Fibroblast of lung (primary cell): ENCODE data around the gene CCNA1.

Experiments
- EZH2 ChIP-seq: IDR thresholded peaks from 2 replicates; pipeline ENCODE4 v1.5.1; 2012; ENCODE audit warnings: low read length, control low read depth, mild to moderate bottlenecking; ENCODE audit errors: missing control alignments
- TF ChIP-seq, protein P1 (sequence below), 2 donors: IDR thresholded peaks in 1 of 2; conservative IDR thresholded peaks in 1 of 2; 1 replicate in 1 of 2; 2 replicates in 1 of 2; pipeline ENCODE4 v1.5.1; 2011 to 2012; ENCODE audit warnings: low read length in 2 of 2, control low read depth in 1 of 2, inconsistent platforms in 1 of 2, low read depth in 1 of 2, mild to moderate bottlenecking in 1 of 2

DNA sequence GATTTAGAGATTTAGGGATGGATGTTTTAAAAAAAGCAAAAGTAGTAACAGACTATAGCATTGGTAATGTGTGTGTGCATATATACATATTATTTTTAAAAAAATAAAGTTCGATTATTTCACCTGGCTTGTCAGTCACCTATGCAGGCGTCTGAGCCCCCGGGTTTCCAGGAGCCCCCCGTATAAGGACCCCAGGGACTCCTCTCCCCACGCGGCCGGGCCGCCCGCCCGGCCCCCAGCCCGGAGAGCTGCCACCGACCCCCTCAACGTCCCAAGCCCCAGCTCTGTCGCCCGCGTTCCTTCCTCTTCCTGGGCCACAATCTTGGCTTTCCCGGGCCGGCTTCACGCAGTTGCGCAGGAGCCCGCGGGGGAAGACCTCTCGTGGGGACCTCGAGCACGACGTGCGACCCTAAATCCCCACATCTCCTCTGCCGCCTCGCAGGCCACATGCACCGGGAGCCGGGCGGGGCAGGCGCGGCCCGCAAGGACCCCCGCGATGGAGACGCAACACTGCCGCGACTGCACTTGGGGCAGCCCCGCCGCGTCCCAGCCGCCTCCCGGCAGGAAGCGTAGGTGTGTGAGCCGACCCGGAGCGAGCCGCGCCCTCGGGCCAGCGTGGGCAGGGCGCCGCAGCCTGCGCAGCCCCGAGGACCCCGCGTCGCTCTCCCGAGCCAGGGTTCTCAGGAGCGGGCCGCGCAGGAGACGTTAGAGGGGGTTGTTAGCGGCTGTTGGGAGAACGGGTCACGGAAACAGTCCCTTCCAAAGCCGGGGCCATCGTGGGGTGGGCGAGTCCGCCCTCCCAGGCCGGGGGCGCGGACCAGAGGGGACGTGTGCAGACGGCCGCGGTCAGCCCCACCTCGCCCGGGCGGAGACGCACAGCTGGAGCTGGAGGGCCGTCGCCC lies 840 bp upstream of the CCNA1 start:
- TF ChIP-seq, protein P1, sequence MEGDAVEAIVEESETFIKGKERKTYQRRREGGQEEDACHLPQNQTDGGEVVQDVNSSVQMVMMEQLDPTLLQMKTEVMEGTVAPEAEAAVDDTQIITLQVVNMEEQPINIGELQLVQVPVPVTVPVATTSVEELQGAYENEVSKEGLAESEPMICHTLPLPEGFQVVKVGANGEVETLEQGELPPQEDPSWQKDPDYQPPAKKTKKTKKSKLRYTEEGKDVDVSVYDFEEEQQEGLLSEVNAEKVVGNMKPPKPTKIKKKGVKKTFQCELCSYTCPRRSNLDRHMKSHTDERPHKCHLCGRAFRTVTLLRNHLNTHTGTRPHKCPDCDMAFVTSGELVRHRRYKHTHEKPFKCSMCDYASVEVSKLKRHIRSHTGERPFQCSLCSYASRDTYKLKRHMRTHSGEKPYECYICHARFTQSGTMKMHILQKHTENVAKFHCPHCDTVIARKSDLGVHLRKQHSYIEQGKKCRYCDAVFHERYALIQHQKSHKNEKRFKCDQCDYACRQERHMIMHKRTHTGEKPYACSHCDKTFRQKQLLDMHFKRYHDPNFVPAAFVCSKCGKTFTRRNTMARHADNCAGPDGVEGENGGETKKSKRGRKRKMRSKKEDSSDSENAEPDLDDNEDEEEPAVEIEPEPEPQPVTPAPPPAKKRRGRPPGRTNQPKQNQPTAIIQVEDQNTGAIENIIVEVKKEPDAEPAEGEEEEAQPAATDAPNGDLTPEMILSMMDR (conservative IDR thresholded peaks at IDR 0.05 in 1 of 2, IDR thresholded peaks at IDR 0.05 in 1 of 2; ENCODE audit: low read depth in 1 of 2, low read length in 2 of 2): no peak
- TF ChIP-seq EZH2: peak; percentile 82
